Upper lobe of left lung (tissue), 6 donors: ENCODE results near the gene PGLYRP1. TPM values are rescaled to one million over a fixed set of nuclear protein-coding genes. Genes with fewer than 3 reads are reported as not detected.

ENCODE experiments used
- ATAC-seq, 2 donors: fragments of 200-7000 bp; cut with Tn5 transposase; one replicate each; pipeline ENCODE4 v1.9.1; 2022; ENCODE audit warnings: mild to moderate bottlenecking in 2 of 2, moderate library complexity in 2 of 2; ENCODE audit not compliant: low FRiP score in 2 of 2
- DNase-seq, 2 donors: peaks; one replicate each; pipeline ENCODE4 v3.0.0-alpha.2; 2019 to 2020
- H3K27ac ChIP-seq, 4 donors: fragments of 200-600 bp; sonication (generic); one replicate each; pipeline ENCODE4 v1.5.1; 2016 to 2019
- H3K27me3 ChIP-seq, 4 donors: fragments of 200-600 bp; sonication (generic); one replicate each; pipeline ENCODE4 v1.5.1; 2017 to 2019
- H3K36me3 ChIP-seq, 4 donors: fragments of 200-600 bp; sonication (generic); one replicate each; pipeline ENCODE4 v1.5.1; 2016 to 2019
- H3K4me1 ChIP-seq, 4 donors: fragments of 200-600 bp; sonication (generic); one replicate each; pipeline ENCODE4 v1.5.1; 2018 to 2019
- H3K4me3 ChIP-seq, 4 donors: fragments of 200-600 bp; sonication (generic); one replicate each; pipeline ENCODE4 v1.5.1; 2017 to 2019; ENCODE audit warnings: mild to moderate bottlenecking in 2 of 4, moderate library complexity in 1 of 4
- H3K9me3 ChIP-seq, 4 donors: fragments of 200-600 bp; sonication (generic); one replicate each; pipeline ENCODE4 v1.5.1; 2018 to 2019
- CTCF ChIP-seq, 6 experiments: fragments of 450-650 bp in 4 of 6; fragments of 200-600 bp in 2 of 6; sonication (generic) in 2 of 6; IDR thresholded peaks; one replicate each; pipeline ENCODE4 v1.5.1; 2016 to 2019; ENCODE audit warnings: antibody characterized with exemption in 6 of 6
- EP300 ChIP-seq, 4 donors: sonication (generic); formaldehyde crosslinking; IDR thresholded peaks; one replicate each; pipeline ENCODE4 v1.5.1; 2017; ENCODE audit warnings: antibody characterized with exemption in 4 of 4, control low read depth in 2 of 4
- POLR2A ChIP-seq, 4 donors: fragments of 450-650 bp; IDR thresholded peaks; one replicate each; pipeline ENCODE4 v1.5.1; 2016 to 2017; ENCODE audit warnings: antibody characterized with exemption in 4 of 4, mild to moderate bottlenecking in 2 of 4
- POLR2AphosphoS5 ChIP-seq, 2 donors: sonication (generic); formaldehyde crosslinking; IDR thresholded peaks; one replicate each; pipeline ENCODE4 v1.5.1; 2017; ENCODE audit warnings: antibody characterized with exemption in 2 of 2
- WGBS, 2 donors: methylation state at CpG; one replicate each; pipeline ENCODE4 v1.1.5; 2017 to 2018; 5-methylcytosine and 5-hydroxymethylcytosine counted together
- total RNA-seq, 6 donors: library from RNA; depleted of rRNA in 4 of 6; stranded (reverse); fragments of >200 nt in 4 of 6; gene quantifications; one replicate each; pipeline versions ENCODE4 v1.1.0 to v1.2.1, GENCODE V29; 2016 to 2021
- donor health status: DM: no; HTN: no; CAD: no; lungs with moderate emphysema.
- donor health status: DM: no; HTN: yes; CAD: no; lungs with severe emphysema.

Gene PGLYRP1
- total RNA-seq, 6 donors from 2014 or later, result 2.1 to 4.3 (median 3.3) TPM; not detected in 2

- Histone ChIP-seq H3K27ac (no peak overlapping the region), H3K27me3 (peaks cover 0 to 3% (median 0%) of the 10 kb centered on the region in 4 donors), H3K36me3 (no peaks in the 10 kb centered on the region), H3K9me3 (no peaks in the 10 kb centered on the region), H3K4me3 (no peak overlapping the region), H3K4me1 (no peaks in the 10 kb centered on the region)
- no peak for ATAC-seq
- no peak for TF ChIP-seq EP300 (IDR thresholded peaks at IDR 0.05)
- TF ChIP-seq POLR2AphosphoS5 (IDR thresholded peaks at IDR 0.05), result no peak
- TF ChIP-seq POLR2A (IDR thresholded peaks at IDR 0.05), result no peak
- no peak for TF ChIP-seq CTCF (IDR thresholded peaks at IDR 0.05)
- DNase-seq, result peak in 1 of 2 donors; percentile 29
- 83 to 91% methylated on average over 6 of the region's 6 CpGs for WGBS, 2 donors
These were observed 12.7 kb upstream of the PGLYRP1 start for GRCh38 chr19:46035546-46035945.

- Histone ChIP-seq H3K4me3 (no peak overlapping the region), H3K36me3 (no peaks in the 10 kb centered on the region), H3K27me3 (no peaks in the 10 kb centered on the region), H3K4me1 (no peaks in the 10 kb centered on the region), H3K9me3 (no peaks in the 10 kb centered on the region), H3K27ac (no peak overlapping the region)
- WGBS, 2 donors, result 92 to 100% methylated on average over 2 to 3 of the region's 11 CpGs
- no peak for ATAC-seq
- no peak for DNase-seq
- TF ChIP-seq EP300 (IDR thresholded peaks at IDR 0.05) (no peak), CTCF (IDR thresholded peaks at IDR 0.05) (no peak), POLR2A (IDR thresholded peaks at IDR 0.05) (no peak), POLR2AphosphoS5 (IDR thresholded peaks at IDR 0.05) (no peak)
These were observed 10.5 kb upstream of the PGLYRP1 start for GRCh38 chr19:46033401-46033800.

GRCh38 chr19:46032597-46033025 lies 9.8 kb upstream of the PGLYRP1 start:
- no peaks in the 10 kb centered on the region for H3K27me3 ChIP-seq
- WGBS, 2 donors, result 60% methylated on average over 1 to 2 of the region's 3 CpGs
- ATAC-seq (no peak), DNase-seq (no peak)
- TF ChIP-seq POLR2AphosphoS5 (IDR thresholded peaks at IDR 0.05) (no peak), POLR2A (IDR thresholded peaks at IDR 0.05) (no peak), EP300 (IDR thresholded peaks at IDR 0.05) (no peak), CTCF (IDR thresholded peaks at IDR 0.05) (no peak)
- no peaks in the 10 kb centered on the region for H3K36me3 ChIP-seq
- H3K4me1 ChIP-seq, result no peaks in the 10 kb centered on the region
- no peak overlapping the region for H3K27ac ChIP-seq
- no peak overlapping the region for H3K4me3 ChIP-seq
- H3K9me3 ChIP-seq, result no peaks in the 10 kb centered on the region

- Histone ChIP-seq H3K36me3 (no peaks in the 10 kb centered on the region), H3K9me3 (no peaks in the 10 kb centered on the region), H3K27ac (no peak overlapping the region), H3K4me1 (no peaks in the 10 kb centered on the region), H3K27me3 (no peaks in the 10 kb centered on the region), H3K4me3 (no peak overlapping the region)
- ATAC-seq (no peak), DNase-seq (no peak)
- 73 to 92% methylated on average over 2 to 4 of the region's 5 CpGs for WGBS, 2 donors
- no peak for TF ChIP-seq EP300 (IDR thresholded peaks at IDR 0.05)
- TF ChIP-seq CTCF (IDR thresholded peaks at IDR 0.05), result no peak
- TF ChIP-seq POLR2AphosphoS5 (IDR thresholded peaks at IDR 0.05), result no peak
- no peak for TF ChIP-seq POLR2A (IDR thresholded peaks at IDR 0.05)
These were observed 9.1 kb upstream of the PGLYRP1 start for GRCh38 chr19:46031781-46032596.
